ENCODE measurements around the gene MPP7. TPM values are rescaled to one million over a fixed set of nuclear protein-coding genes. Genes with fewer than 3 reads are reported as not detected.
"Not testable (repeated sequence)": the region's sequence is repeated elsewhere in the genome, so short reads cannot be mapped to it uniquely, and the experiment has no call there.

Gene MPP7
- total and polyA plus RNA-seq, 2 of the 8 experiments (the other 6 are each of a cell fraction or from before 2014, with no cell fraction given), result 1.9 to 9.3 TPM

- no peak overlapping the region for H3K23ac ChIP-seq (ENCODE audit: insufficient read length)
- ChIA-PET POLR2A (ENCODE audit: partially characterized antibody) (no interaction called here), CTCF (ENCODE audit: partially characterized antibody) (no interaction called here)
- no peak overlapping the region for H3K27ac ChIP-seq (ENCODE audit: low read depth, low read length)
- DNase-seq (ENCODE audit: low read depth in 1 of 2, low spot score in 2 of 2), result no peak
- H3K27me3 ChIP-seq (replicated peaks in 1 of 4; ENCODE audit: control insufficient read depth in 3 of 4, extremely low read depth in 1 of 4, insufficient read depth in 3 of 4, low read length in 3 of 4), result no peaks in the 10 kb centered on the region
- no peak for FAIRE-seq
- no peak overlapping the region for H3K56ac ChIP-seq (replicated peaks; ENCODE audit: insufficient read length, low read depth, low read length)
- no peak overlapping the region for H2BK5ac ChIP-seq (ENCODE audit: low read depth, low read length)
- H3K4me1 ChIP-seq (replicated peaks in 1 of 4; ENCODE audit: control insufficient read depth in 3 of 4, insufficient read depth in 4 of 4, low read length in 3 of 4), result no peaks in the 10 kb centered on the region
- H3K9me3 ChIP-seq (ENCODE audit: insufficient read depth in 2 of 2, low read depth in 1 of 2, low read length in 1 of 2), result no peaks in the 10 kb centered on the region
- H2AK5ac ChIP-seq (ENCODE audit: low read depth, low read length), result no peak overlapping the region
- H3K4me2 ChIP-seq (ENCODE audit: insufficient read depth in 1 of 2, low read depth in 2 of 2, low read length in 2 of 2), result no peak overlapping the region
- no peaks in the 10 kb centered on the region for H4K20me1 ChIP-seq (replicated peaks in 1 of 2; ENCODE audit: control insufficient read depth in 1 of 2, insufficient read depth in 2 of 2, low read length in 2 of 2)
- no peak overlapping the region for H3K14ac ChIP-seq (ENCODE audit: insufficient read length)
- no peaks in the 10 kb centered on the region for H3K79me1 ChIP-seq (ENCODE audit: low read depth, low read length)
- no peak for TF ChIP-seq SIRT6 (IDR thresholded peaks at IDR 0.05; ENCODE audit: low read length)
- 84% methylated on average over 2 of the region's 2 CpGs; no CpG with 5 or more reads in 1 of the 2 experiments for WGBS, 2 experiments (ENCODE audit: extremely low coverage in 1 of 2, insufficient coverage in 1 of 2, insufficient read length in 1 of 2, insufficient replicate concordance in 2 of 2, low coverage in 1 of 2, low lambda C conversion rate in 2 of 2, missing lambda C conversion rate in 1 of 2)
- H2AFZ ChIP-seq (ENCODE audit: low read length), result no peak overlapping the region
- no peak overlapping the region for H3K18ac ChIP-seq (ENCODE audit: extremely low read depth, low read length)
- no peak overlapping the region for H2BK120ac ChIP-seq (replicated peaks; ENCODE audit: low read depth, low read length)
- H4K5ac ChIP-seq (ENCODE audit: insufficient read length, low read depth, low read length), result no peak overlapping the region
- no peak overlapping the region for H3K9ac ChIP-seq (replicated peaks in 1 of 4; ENCODE audit: extremely low read depth in 1 of 4, low read depth in 3 of 4, low read length in 3 of 4)
- H2BK15ac ChIP-seq (ENCODE audit: low read length), result no peak overlapping the region
- H2BK12ac ChIP-seq (ENCODE audit: low read depth, low read length), result no peak overlapping the region
- H2BK20ac ChIP-seq (ENCODE audit: low read length), result no peak overlapping the region
- no peak overlapping the region for H4K91ac ChIP-seq (replicated peaks; ENCODE audit: insufficient read length, low read length)
- no peaks in the 10 kb centered on the region for H3K79me2 ChIP-seq (ENCODE audit: control insufficient read depth in 1 of 2, insufficient read depth in 2 of 2, low read length in 2 of 2)
- H3K36me3 ChIP-seq (ENCODE audit: control insufficient read depth in 2 of 4, insufficient read depth in 4 of 4, low read length in 3 of 4), result no peaks in the 10 kb centered on the region
- H4K8ac ChIP-seq (ENCODE audit: extremely low read depth, insufficient read depth, low read length), result no peak overlapping the region
- no peaks in the 10 kb centered on the region for H3K23me2 ChIP-seq (ENCODE audit: low read depth, low read length)
- H3K4ac ChIP-seq (replicated peaks; ENCODE audit: insufficient read length, low read depth, low read length), result no peak overlapping the region
- H3K4me3 ChIP-seq (ENCODE audit: extremely low read depth in 1 of 4, insufficient read depth in 2 of 4, low read depth in 3 of 4, low read length in 4 of 4), result no peak overlapping the region
Observed at GRCh38 chr10:28343252-28343651, 40.4 kb upstream of the MPP7 start.

- H3K18ac ChIP-seq (ENCODE audit: extremely low read depth, low read length); H3K23ac ChIP-seq (ENCODE audit: insufficient read length); H2BK120ac ChIP-seq (replicated peaks; ENCODE audit: low read depth, low read length); H3K9ac ChIP-seq (replicated peaks in 1 of 4; ENCODE audit: extremely low read depth in 1 of 4, low read depth in 3 of 4, low read length in 3 of 4); H3K36me3 ChIP-seq (ENCODE audit: control insufficient read depth in 2 of 4, insufficient read depth in 4 of 4, low read length in 3 of 4); H3K79me2 ChIP-seq (ENCODE audit: control insufficient read depth in 1 of 2, insufficient read depth in 2 of 2, low read length in 2 of 2); H3K9me3 ChIP-seq (ENCODE audit: insufficient read depth in 2 of 2, low read depth in 1 of 2, low read length in 1 of 2); DNase-seq (ENCODE audit: low read depth in 1 of 2, low spot score in 2 of 2); H2BK12ac ChIP-seq (ENCODE audit: low read depth, low read length); H3K4me1 ChIP-seq (replicated peaks in 1 of 4; ENCODE audit: control insufficient read depth in 3 of 4, insufficient read depth in 4 of 4, low read length in 3 of 4); H4K8ac ChIP-seq (ENCODE audit: extremely low read depth, insufficient read depth, low read length); H2BK5ac ChIP-seq (ENCODE audit: low read depth, low read length); H2AFZ ChIP-seq (ENCODE audit: low read length); H3K4me2 ChIP-seq (ENCODE audit: insufficient read depth in 1 of 2, low read depth in 2 of 2, low read length in 2 of 2); H3K4ac ChIP-seq (replicated peaks; ENCODE audit: insufficient read length, low read depth, low read length); FAIRE-seq; H3K27me3 ChIP-seq (replicated peaks in 1 of 4; ENCODE audit: control insufficient read depth in 3 of 4, extremely low read depth in 1 of 4, insufficient read depth in 3 of 4, low read length in 3 of 4); H4K91ac ChIP-seq (replicated peaks; ENCODE audit: insufficient read length, low read length); H3K56ac ChIP-seq (replicated peaks; ENCODE audit: insufficient read length, low read depth, low read length); H3K27ac ChIP-seq (ENCODE audit: low read depth, low read length); H3K4me3 ChIP-seq (ENCODE audit: extremely low read depth in 1 of 4, insufficient read depth in 2 of 4, low read depth in 3 of 4, low read length in 4 of 4); CTCF ChIA-PET (ENCODE audit: partially characterized antibody); H4K20me1 ChIP-seq (replicated peaks in 1 of 2; ENCODE audit: control insufficient read depth in 1 of 2, insufficient read depth in 2 of 2, low read length in 2 of 2); H3K79me1 ChIP-seq (ENCODE audit: low read depth, low read length); H2AK5ac ChIP-seq (ENCODE audit: low read depth, low read length); H2BK20ac ChIP-seq (ENCODE audit: low read length); H3K14ac ChIP-seq (ENCODE audit: insufficient read length); H3K23me2 ChIP-seq (ENCODE audit: low read depth, low read length); H2BK15ac ChIP-seq (ENCODE audit: low read length); H4K5ac ChIP-seq (ENCODE audit: insufficient read length, low read depth, low read length): not testable (repeated sequence)
- WGBS, 2 experiments (ENCODE audit: extremely low coverage in 1 of 2, insufficient coverage in 1 of 2, insufficient read length in 1 of 2, insufficient replicate concordance in 2 of 2, low coverage in 1 of 2, low lambda C conversion rate in 2 of 2, missing lambda C conversion rate in 1 of 2), result 96% methylated on average over 5 of the region's 5 CpGs; no CpG with 5 or more reads in 1 of the 2 experiments
- POLR2A ChIA-PET (ENCODE audit: partially characterized antibody), result interaction anchor here (0.9 kb wide), 1 partner anchor 68 kb away, joined by 3 read pairs; no protein-coding TSS in a partner anchor
Observed at GRCh38 chr10:28341679-28342078, 38.8 kb upstream of the MPP7 start.

Data from H1 (cell line).